G401 (cell line): ENCODE data around the gene ISOC1. TPM values are rescaled to one million over a fixed set of nuclear protein-coding genes. Genes with fewer than 3 reads are reported as not detected.

Experiments
- DNase-seq: peaks from one replicate; pipeline ENCODE4 v3.0.0-alpha.2; 2015; ENCODE audit warnings: low spot score
- in situ Hi-C: cut with HindIII; loops from 2 replicates; pipeline ENCODE4 v1.10.0; 2016; ENCODE audit warnings: low sequenced_read_pairs, mixed read lengths
- total RNA-seq: library from RNA; depleted of rRNA; stranded (reverse); fragments of >200 nt; shearing (Covaris generic); gene quantifications from 2 replicates; pipeline ENCODE4 v1.2.3, GENCODE V29; 2014; rRNA removed

The ISOC1 gene
- 24.2 and 28.6 TPM in 2 replicates for total RNA-seq

DNA sequence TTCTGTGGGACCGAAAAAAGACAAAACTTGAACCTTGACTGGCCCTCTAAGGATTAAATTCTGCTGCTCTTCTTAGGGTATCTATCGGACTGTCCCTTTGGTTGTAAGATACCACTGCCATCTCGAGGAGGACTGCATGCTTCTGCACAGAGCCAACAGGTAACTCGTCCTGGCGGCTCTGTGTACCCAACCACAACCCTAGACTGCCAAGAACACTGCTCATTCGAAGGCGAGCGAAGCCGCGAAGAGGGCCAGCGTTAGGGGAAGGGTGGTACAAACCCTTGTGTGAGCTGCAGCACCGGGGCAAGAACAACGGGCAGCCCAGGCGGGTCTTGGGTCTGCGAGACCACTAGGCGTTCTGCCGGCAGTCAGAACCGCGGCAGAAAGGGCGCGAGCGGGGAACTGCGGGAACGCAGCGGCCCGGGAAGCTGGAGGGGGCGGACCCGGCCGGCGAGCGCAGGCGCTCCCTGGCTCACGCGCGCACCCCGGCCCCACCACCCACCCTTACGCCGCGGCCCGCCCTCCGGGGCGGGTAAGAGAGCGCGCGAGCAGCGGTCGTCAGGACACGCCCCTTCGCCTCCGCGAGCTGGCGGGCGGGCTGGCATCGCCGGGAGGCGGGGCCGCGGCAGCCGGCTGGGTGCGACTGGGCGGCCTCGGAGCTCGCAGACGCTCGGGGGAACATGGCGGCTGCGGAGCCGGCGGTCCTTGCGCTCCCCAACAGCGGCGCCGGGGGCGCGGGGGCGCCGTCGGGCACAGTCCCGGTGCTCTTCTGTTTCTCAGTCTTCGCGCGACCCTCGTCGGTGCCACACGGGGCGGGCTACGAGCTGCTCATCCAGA lies at the start of gene ISOC1:
Gene ISOC1, plus strand, starts transcription at position 663 of the 837 bp plus-strand sequence. Its CDS starts 18 bp downstream, at position 681.
- in situ Hi-C loops = no loop called here
- peak; percentile 36 for DNase-seq

- in situ Hi-C loops = no loop called here
- no peak for DNase-seq
Measured at GRCh38 chr5:129046151-129046550, 48.4 kb upstream of the ISOC1 start.

DNA sequence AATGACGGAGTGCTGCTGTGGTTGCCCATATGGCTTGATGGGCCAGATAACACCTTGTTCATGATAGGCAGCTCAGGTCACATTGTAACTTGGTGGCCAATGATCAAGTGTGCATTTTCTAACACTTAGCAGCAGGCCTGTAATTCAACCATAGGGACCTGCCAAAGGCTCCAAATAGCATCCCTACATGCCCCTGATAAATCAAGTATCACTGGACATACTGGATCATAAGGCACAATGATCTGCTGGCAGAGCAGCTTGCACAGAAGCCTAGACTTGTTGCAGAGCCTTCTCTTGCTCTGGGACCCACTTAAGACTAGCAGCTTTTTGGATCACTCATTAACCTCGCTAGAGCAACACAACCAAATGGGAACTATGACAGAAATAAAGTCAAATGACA lies 46.0 kb upstream of the ISOC1 start:
- no peak for DNase-seq
- in situ Hi-C loops = no loop called here

DNA sequence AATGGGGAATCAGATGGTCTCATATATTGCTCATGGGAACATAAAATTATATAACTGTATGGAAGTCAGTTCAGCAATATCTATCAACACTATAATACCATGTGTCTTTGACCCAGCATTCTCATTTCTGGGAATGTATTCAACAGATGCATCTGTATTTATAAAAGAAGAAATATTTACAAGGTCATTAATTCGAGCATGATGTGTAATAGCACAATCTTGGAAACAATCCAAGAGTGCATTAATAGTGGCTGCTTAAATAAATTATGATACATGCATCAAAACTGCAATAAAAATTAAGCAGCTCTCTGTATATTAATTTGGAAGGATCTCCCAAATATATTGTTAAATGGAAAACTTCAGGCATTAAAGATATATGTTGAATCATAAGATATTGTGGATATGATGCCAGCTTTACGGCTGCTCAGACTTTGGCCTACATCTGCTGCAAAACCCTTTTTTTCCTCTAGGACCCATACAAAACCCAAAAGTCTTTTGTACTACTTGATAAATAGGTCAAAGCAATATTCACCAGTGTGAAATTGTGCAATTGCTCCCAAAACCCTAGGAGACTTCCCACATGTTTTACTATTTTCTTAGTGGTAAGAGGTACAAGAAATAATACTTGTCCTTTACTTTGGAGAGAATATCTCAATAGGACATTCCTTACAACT lies 45.3 kb upstream of the ISOC1 start:
- no peak for DNase-seq
- in situ Hi-C loops = no loop called here

DNA sequence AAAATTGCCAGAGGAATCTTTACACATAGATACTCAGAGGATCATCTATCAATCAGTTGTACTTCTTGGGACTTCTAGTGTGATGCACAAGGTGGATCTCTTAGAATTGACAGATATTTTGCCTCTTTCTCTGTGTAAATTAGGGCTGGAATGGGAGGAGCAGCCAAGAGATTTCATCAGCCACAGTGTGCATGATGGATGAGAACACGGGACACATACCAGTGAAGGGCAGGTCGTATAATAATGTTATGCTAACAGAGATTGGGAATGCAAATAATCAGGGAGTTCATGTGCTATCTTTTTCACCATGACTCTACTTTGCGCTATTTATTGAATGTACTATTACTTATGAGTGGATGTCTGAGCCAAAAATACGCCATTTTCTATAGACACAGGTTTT lies 43.3 kb upstream of the ISOC1 start:
- in situ Hi-C loops = no loop called here
- DNase-seq = no peak

GRCh38 chr5:129053438-129053837 lies 41.1 kb upstream of the ISOC1 start:
- in situ Hi-C loops = no loop called here

DNA sequence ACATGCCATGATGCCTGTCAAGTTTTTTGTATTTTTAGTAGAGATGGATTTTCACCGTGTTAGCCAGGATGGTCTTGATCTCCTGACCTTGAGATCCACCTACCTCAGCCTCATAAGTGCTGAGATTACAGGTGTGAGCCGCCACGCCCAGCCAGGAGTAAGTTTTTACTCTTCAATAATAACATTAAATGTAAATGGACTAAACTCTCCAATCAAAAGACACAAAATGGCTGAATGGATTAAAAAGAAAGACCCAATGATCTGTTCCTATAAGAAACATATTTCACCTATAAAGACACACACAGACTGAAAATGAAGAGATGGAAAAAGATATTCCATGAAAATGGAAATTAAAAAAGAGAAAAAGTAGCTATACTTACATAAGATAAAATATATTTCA lies 37.2 kb upstream of the ISOC1 start:
- DNase-seq = no peak
- in situ Hi-C loops = no loop called here

More at GRCh38 chr5:129053438-129053837, 41.1 kb upstream of the ISOC1 start:
- DNase-seq = no peak

DNA sequence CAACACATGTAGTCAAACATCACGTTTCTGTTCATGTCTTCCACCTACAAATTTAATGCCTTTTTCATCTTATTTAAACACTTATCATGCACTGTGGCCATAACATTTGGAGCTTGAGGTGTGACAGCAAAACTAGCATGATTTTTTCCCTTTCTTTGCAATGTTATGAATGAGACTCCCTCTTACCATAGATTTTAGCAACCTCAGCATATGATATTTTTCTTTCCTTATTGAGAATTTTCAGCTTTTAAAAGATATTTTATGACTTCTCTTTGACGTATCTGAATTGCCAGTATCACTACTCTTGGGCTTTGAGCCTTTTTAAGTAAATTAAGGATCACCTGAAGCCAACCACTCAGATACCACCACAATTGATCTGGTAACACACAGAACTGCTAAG lies 32.7 kb upstream of the ISOC1 start:
- no peak for DNase-seq
- in situ Hi-C loops = no loop called here

- in situ Hi-C loops = no loop called here
- DNase-seq = peak; percentile 22
Measured at GRCh38 chr5:129063483-129064113, 31.0 kb upstream of the ISOC1 start.

GRCh38 chr5:129065721-129066120 lies 28.8 kb upstream of the ISOC1 start:
- in situ Hi-C loops = no loop called here
- no peak for DNase-seq

GRCh38 chr5:129067745-129068144 lies 26.8 kb upstream of the ISOC1 start:
- in situ Hi-C loops = no loop called here
- DNase-seq = no peak

- in situ Hi-C loops = no loop called here
- no peak for DNase-seq
Measured at GRCh38 chr5:129069292-129069691, 25.3 kb upstream of the ISOC1 start.

DNA sequence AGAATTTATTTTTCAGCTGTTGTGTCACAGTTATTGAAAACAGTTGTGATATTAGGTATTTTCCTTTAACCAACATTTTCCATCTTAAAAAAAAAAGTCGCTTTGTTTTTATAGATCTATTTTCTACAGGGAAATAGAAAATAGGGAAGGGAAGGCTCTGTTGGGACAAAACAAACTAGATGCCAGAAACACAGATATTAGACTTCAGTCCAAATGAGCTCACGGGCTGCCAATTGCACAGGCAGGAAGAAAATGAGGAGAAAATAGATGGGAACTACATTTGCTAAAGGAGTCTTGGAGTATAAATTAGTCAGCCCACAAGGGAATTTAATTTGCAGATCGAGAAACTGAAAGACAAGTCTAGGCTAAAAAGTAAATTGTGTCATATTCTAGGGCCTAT lies 21.4 kb upstream of the ISOC1 start:
- no peak for DNase-seq
- in situ Hi-C loops = no loop called here

GRCh38 chr5:129074903-129075302 lies 19.6 kb upstream of the ISOC1 start:
- DNase-seq = no peak
- in situ Hi-C loops = no loop called here

GRCh38 chr5:129077433-129078075 lies 17.0 kb upstream of the ISOC1 start:
- in situ Hi-C loops = no loop called here
- DNase-seq = no peak

DNA sequence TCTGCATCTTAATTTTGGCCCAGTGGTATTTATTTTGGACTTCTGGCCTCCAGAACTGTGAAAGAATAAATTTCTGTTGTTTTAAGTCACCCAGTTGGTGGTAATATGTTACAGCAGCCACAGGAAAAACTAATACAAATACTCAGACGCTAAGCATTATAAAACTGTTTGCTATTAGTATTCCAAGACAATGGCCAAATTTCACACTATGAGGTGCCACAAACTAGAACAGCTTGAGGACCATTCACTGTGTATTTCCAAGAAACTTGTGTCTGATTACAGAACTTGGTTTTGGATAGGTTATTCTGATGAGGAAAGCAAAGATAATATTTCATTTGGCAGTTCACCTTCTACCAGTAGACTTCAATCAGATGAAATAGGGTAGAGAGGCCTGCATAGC lies 16.3 kb upstream of the ISOC1 start:
- in situ Hi-C loops = no loop called here
- no peak for DNase-seq

DNA sequence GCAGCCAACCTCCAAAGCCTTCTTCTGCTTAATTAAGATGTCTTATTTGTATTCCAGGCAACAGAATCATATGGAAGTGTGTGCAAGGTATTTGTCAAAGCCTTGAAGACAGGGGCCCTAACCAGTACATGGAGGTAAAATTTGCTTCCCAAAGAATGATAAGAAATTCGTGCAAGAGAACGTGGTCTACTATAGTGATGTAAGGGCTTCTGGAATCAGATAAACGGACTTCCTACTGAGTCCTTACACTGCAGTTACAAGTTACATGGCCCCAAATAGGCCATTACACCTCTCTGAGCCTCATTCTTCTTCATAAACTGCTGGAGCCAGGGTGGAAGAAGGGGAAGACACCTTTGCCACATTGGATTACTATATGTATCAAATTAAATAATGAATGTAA lies 15.9 kb upstream of the ISOC1 start:
- DNase-seq = no peak
- in situ Hi-C loops = no loop called here

DNA sequence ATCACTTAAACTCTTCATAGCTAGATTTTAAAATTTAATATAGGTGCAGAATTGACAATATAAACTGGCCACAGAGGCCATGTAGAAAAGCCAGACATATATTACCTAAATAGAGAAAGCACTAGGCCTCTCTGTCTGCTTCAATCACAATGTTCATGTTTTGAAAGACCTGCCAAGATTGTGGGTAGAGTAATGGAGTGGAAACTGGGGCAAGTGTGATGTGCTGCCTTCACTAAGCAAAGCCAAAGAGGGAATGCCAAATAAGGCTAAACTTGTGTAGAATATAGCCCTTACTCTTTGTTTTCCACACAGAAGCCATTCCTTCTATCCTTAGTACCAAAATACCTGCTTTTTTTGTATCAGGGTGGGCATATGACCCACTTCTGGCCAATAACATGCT lies 15.1 kb upstream of the ISOC1 start:
- in situ Hi-C loops = no loop called here
- peak; percentile 19 for DNase-seq

GRCh38 chr5:129080766-129081165 lies 13.8 kb upstream of the ISOC1 start:
- in situ Hi-C loops = no loop called here

More at GRCh38 chr5:129080766-129081165, 13.8 kb upstream of the ISOC1 start:
- DNase-seq = no peak
